GM23248 (cell line): Measurements from ENCODE around the gene S100B.

ENCODE experiments used
- EZH2 ChIP-seq: fragments of 200-600 bp; sonication (generic); IDR thresholded peaks from 2 replicates; pipeline ENCODE4 v1.6.1; 2018; ENCODE audit warnings: antibody characterized with exemption, mild to moderate bottlenecking; ENCODE audit not compliant: insufficient read depth, poor library complexity, severe bottlenecking
- EZH2phosphoT487 ChIP-seq: fragments of 200-600 bp; sonication (generic); IDR thresholded peaks from 2 replicates; pipeline ENCODE4 v1.6.1; 2018; ENCODE audit warnings: antibody characterized with exemption, moderate library complexity, mild to moderate bottlenecking, low read depth; ENCODE audit not compliant: insufficient read depth

GRCh38 chr21:46605767-46606426, 1.0 kb upstream of the S100B start:
- no peak for TF ChIP-seq EZH2
- TF ChIP-seq EZH2phosphoT487 = no peak
